K562 (cell line): ENCODE measurements around the gene MRPL27. TPM values are rescaled to one million over a fixed set of nuclear protein-coding genes. Genes with fewer than 3 reads are reported as not detected.

ENCODE experiments used
- E2F8 ChIP-seq: fragments of 450-650 bp; IDR thresholded peaks from 2 replicates; pipeline ENCODE4 v1.7.1; 2018; ENCODE audit warnings: mild to moderate bottlenecking, low read depth; ENCODE audit not compliant: partially characterized antibody
- HDAC3 ChIP-seq: fragments of 450-650 bp; IDR thresholded peaks from 2 replicates; pipeline ENCODE4 v1.6.1; 2018; ENCODE audit warnings: borderline replicate concordance, mild to moderate bottlenecking, moderate library complexity; ENCODE audit not compliant: partially characterized antibody
- HEY1 ChIP-seq: fragments of 250-450 bp; sonication (Bioruptor Pico); IDR thresholded peaks from 2 replicates; pipeline ENCODE4 v1.5.0; 2020; ENCODE audit warnings: mild to moderate bottlenecking, moderate library complexity, borderline replicate concordance
- HSF4 ChIP-seq: fragments of 250-450 bp; sonication (Bioruptor Pico); IDR thresholded peaks from 2 replicates; pipeline ENCODE4 v2.1.2; 2022; ENCODE audit warnings: mild to moderate bottlenecking, moderate library complexity, borderline replicate concordance
- KDM4B ChIP-seq, 2 experiments: fragments of 450-650 bp in 1 of 2; sonication (generic) in 1 of 2; IDR thresholded peaks; 2 replicates each; pipeline ENCODE4 v1.6.1; 2016 to 2017; ENCODE audit warnings: borderline replicate concordance in 2 of 2, antibody characterized with exemption in 1 of 2, low read depth in 1 of 2, mild to moderate bottlenecking in 1 of 2
- LEF1 ChIP-seq: fragments of 450-650 bp; IDR thresholded peaks from 2 replicates; pipeline ENCODE4 v1.6.1; 2016; ENCODE audit warnings: mild to moderate bottlenecking
- MTA2 ChIP-seq: fragments of 450-650 bp; IDR thresholded peaks from 2 replicates; pipeline ENCODE4 v1.6.1; 2016; ENCODE audit warnings: low read depth
- POLR2B ChIP-seq: fragments of 450-650 bp; IDR thresholded peaks from 2 replicates; pipeline ENCODE4 v1.6.1; 2018; ENCODE audit warnings: low read depth; ENCODE audit not compliant: partially characterized antibody
- POLR3A ChIP-seq: IDR thresholded peaks from 2 replicates; pipeline ENCODE4 v1.6.1; 2011; ENCODE audit warnings: borderline replicate concordance, mild to moderate bottlenecking, moderate library complexity; ENCODE audit not compliant: insufficient read length, insufficient read depth; ENCODE audit errors: extremely low read depth
- SMAD2 ChIP-seq: fragments of 150-350 bp; IDR thresholded peaks from 2 replicates; pipeline ENCODE4 v1.6.1; 2014; ENCODE audit warnings: low read depth, mild to moderate bottlenecking, low read length
- SMARCA5 ChIP-seq: fragments of 450-650 bp; IDR thresholded peaks from 2 replicates; pipeline ENCODE4 v1.6.1; 2016
- SREBF1 ChIP-seq: fragments of 150-350 bp; IDR thresholded peaks from 2 replicates; pipeline ENCODE4 v1.6.1; 2014; ENCODE audit warnings: antibody characterized with exemption, low read depth, low read length, borderline replicate concordance
- TCF7 ChIP-seq: sonication (generic); IDR thresholded peaks from 2 replicates; pipeline ENCODE4 v1.6.1; 2016; ENCODE audit warnings: antibody characterized with exemption, borderline replicate concordance
- ZBTB8A ChIP-seq: fragments of 450-650 bp; IDR thresholded peaks from 2 replicates; pipeline ENCODE4 v1.6.1; 2018; ENCODE audit warnings: mild to moderate bottlenecking, moderate library complexity; ENCODE audit not compliant: partially characterized antibody
- ZNF146 ChIP-seq: IDR thresholded peaks from one replicate; pipeline ENCODE4 v1.6.1; 2018; ENCODE audit warnings: missing compliant biosample characterization; ENCODE audit not compliant: unreplicated experiment
- ZNF24 ChIP-seq: fragments of 450-650 bp; IDR thresholded peaks from 2 replicates; pipeline ENCODE4 v1.6.1; 2016
- ZNF436 ChIP-seq: fragments of 250-450, 450-650 bp; sonication (Bioruptor Pico); formaldehyde crosslinking; IDR thresholded peaks from 2 replicates; pipeline ENCODE4 v1.7.0; 2020; ENCODE audit warnings: mild to moderate bottlenecking
- ZNF586 ChIP-seq: fragments of 450-650 bp; formaldehyde crosslinking; conservative IDR thresholded peaks from 2 replicates; pipeline ENCODE4 v1.4.0; 2020; ENCODE audit warnings: mild to moderate bottlenecking, moderate library complexity
- ZNF639 ChIP-seq, 2 experiments: fragments of 200-800 bp in 1 of 2; sonication (Bioruptor generic) in 1 of 2; sonication (generic) in 1 of 2; formaldehyde crosslinking in 1 of 2; IDR thresholded peaks in 1 of 2; conservative IDR thresholded peaks in 1 of 2; 2 replicates each; pipeline versions ENCODE4 v1.5.0 to v1.6.1; 2016 to 2020; ENCODE audit warnings: missing compliant biosample characterization in 1 of 2, missing genetic modification characterization in 1 of 2, missing genetic modification reagents in 1 of 2
- ZNF655 ChIP-seq: fragments of 250-450 bp; sonication (Bioruptor Pico); IDR thresholded peaks from 2 replicates; pipeline ENCODE4 v1.5.0; 2021
- ZNF717 ChIP-seq: fragments of 250-450 bp; sonication (Bioruptor Pico); IDR thresholded peaks from 2 replicates; pipeline ENCODE4 v1.5.0; 2021
- ZNF780A ChIP-seq: fragments of 250-450 bp; sonication (Bioruptor Pico); IDR thresholded peaks from 2 replicates; pipeline ENCODE4 v1.5.0; 2021; ENCODE audit warnings: mild to moderate bottlenecking
- polyA plus RNA-seq, 8 experiments: library from polyadenylated mRNA; depleted of rRNA in 4 of 8; stranded (reverse) in 5 of 8; unstranded in 3 of 8; fragments of >200 nt; fragmentation: Nextera tagmentation in 2 of 8; fragmentation: Illumina TruSeq in 1 of 8; extraction: Ambion mirVana in 2 of 8; extraction: Trizol in 1 of 8; gene quantifications; 2 replicates each; pipeline versions ENCODE4 v1.2.1 to v1.2.3, GENCODE V29; 2011 to 2014; ENCODE audit warnings: inconsistent platforms in 1 of 8, missing spikeins in 1 of 8
- total RNA-seq, 7 experiments: library from RNA; depleted of rRNA in 6 of 7; stranded (reverse); fragments of >200 nt in 6 of 7; fragmentation: Illumina TruSeq in 2 of 7; extraction: Trizol in 2 of 7; gene quantifications; 2 replicates each; pipeline versions ENCODE4 v1.2.1 to v1.2.3, GENCODE V29; 2011 to 2021; ENCODE audit warnings: low replicate concordance in 1 of 7

MRPL27 gene
- total and polyA plus RNA-seq, 9 of the 15 experiments (the other 6 are each of a cell fraction or from before 2014, with no cell fraction given), result 96.3 to 401 (median 142) TPM

- TF ChIP-seq ZNF24, result peak; percentile 68
- TF ChIP-seq TCF7, result peak; percentile 49
- no peak for TF ChIP-seq LEF1
- no peak for TF ChIP-seq HDAC3
- TF ChIP-seq HSF4 (CRISPR knock-in tag), result no peak
- TF ChIP-seq ZNF780A (CRISPR knock-in tag), result no peak
- no peak for TF ChIP-seq SREBF1
- TF ChIP-seq POLR3A, result no peak
- no peak for TF ChIP-seq MTA2
- no peak for TF ChIP-seq ZNF436 (CRISPR knock-in tag)
- TF ChIP-seq ZBTB8A, result no peak
- peak; percentile 76 for TF ChIP-seq POLR2B
- TF ChIP-seq SMARCA5, result no peak; the same call in 1 of the 2 replicates
- peak; percentile 92 for TF ChIP-seq E2F8
- TF ChIP-seq ZNF655 (CRISPR knock-in tag), result no peak
- TF ChIP-seq HEY1 (CRISPR knock-in tag), result no peak
- no peak for TF ChIP-seq SMAD2
- no peak for TF ChIP-seq ZNF717 (CRISPR knock-in tag)
- no peak for TF ChIP-seq ZNF146
- TF ChIP-seq ZNF586 (CRISPR knock-in tag), result no peak
- 0 out of 4 replicates have a peak, but pooled peaks of 1 of the 2 experiments have one; percentile 78 for TF ChIP-seq KDM4B (IDR thresholded peaks at IDR 0.05; ENCODE audit: borderline replicate concordance in 2 of 2, low read depth in 1 of 2)
- peak in 1 of 2 experiments; percentile 70; a peak in 1 of 4 replicates for TF ChIP-seq ZNF639 (CRISPR knock-in tag; conservative IDR thresholded peaks at IDR 0.05 in 1 of 2, IDR thresholded peaks at IDR 0.05 in 1 of 2)
Observed at GRCh38 chr17:50397111-50397918, 24.3 kb upstream of the MRPL27 start, which contains the start of gene LRRC59 (continued).
